Measurements from ENCODE around the gene ZNF136. TPM values are rescaled to one million over a fixed set of nuclear protein-coding genes. Genes with fewer than 3 reads are reported as not detected.
A peak's percentile ranks its signal among the peaks of the same experiment; 100 is the strongest.

Gene ZNF136
- total RNA-seq, 1 experiment from 2014 or later: 5.3 TPM

- DNase-seq: no peak
- ChIA-PET POLR2A (ENCODE audit: unreplicated experiment) (no interaction called here), CTCF (interaction anchor here (1.4 kb wide), 1 partner anchor 48 kb away, joined by 3 read pairs; no protein-coding TSS in a partner anchor)
- H3K9me3 ChIP-seq (ENCODE audit: insufficient read depth, low read depth): peaks cover 52% of the 10 kb centered on the region
- intact Hi-C loops (cut with micrococcal nuclease; ENCODE audit: unreplicated experiment): no loop called here
- H2AFZ ChIP-seq: peak overlapping the region; percentile 91
- peaks cover 8% of the 10 kb centered on the region; the same call in 1 of the 2 replicates for H3K4me1 ChIP-seq (replicated peaks; ENCODE audit: insufficient read depth)
- peaks cover 13% of the 10 kb centered on the region for H3K79me2 ChIP-seq (ENCODE audit: low read depth)
- no peaks in the 10 kb centered on the region for H3K27me3 ChIP-seq (ENCODE audit: insufficient read depth, low read depth)
- no peaks in the 10 kb centered on the region for H4K20me1 ChIP-seq (ENCODE audit: insufficient read depth)
- peak overlapping the region; percentile 81 for H3K4me2 ChIP-seq
- H3K4me3 ChIP-seq: peak overlapping the region; percentile 76
- H3F3A ChIP-seq (ENCODE audit: insufficient read depth, low read depth): peaks cover 12% of the 10 kb centered on the region
- peaks cover 36% of the 10 kb centered on the region for H3K36me3 ChIP-seq (ENCODE audit: low read depth)
- no peaks in the 10 kb centered on the region for H3K9me2 ChIP-seq (ENCODE audit: insufficient read depth)
- no peak for TF ChIP-seq EZH2 (IDR thresholded peaks at IDR 0.05; ENCODE audit: low read depth)
- no peak for TF ChIP-seq CTCF (conservative IDR thresholded peaks at IDR 0.05)
- H3K27ac ChIP-seq: no peak overlapping the region
- TSS peak; percentile 42 for BruUV-seq (replicated peaks)
Observed at GRCh38 chr19:12139269-12139668, 23.6 kb upstream of the ZNF136 start.

- Histone ChIP-seq H3K9me2 (ENCODE audit: insufficient read depth) (no peaks in the 10 kb centered on the region), H3K36me3 (ENCODE audit: low read depth) (peaks cover 32% of the 10 kb centered on the region), H3K27me3 (ENCODE audit: insufficient read depth, low read depth) (no peaks in the 10 kb centered on the region), H3K4me3 (peak within 1 kb of the TSS; percentile 76), H4K20me1 (ENCODE audit: insufficient read depth) (no peaks in the 10 kb centered on the region), H3K27ac (no peak within 1 kb of the TSS), H2AFZ (peak within 1 kb of the TSS; percentile 91), H3K79me2 (ENCODE audit: low read depth) (peaks cover 13% of the 10 kb centered on the region), H3K4me1 (replicated peaks; ENCODE audit: insufficient read depth) (peaks cover 8% of the 10 kb centered on the region; the same call in 1 of the 2 replicates), H3K9me3 (ENCODE audit: insufficient read depth, low read depth) (peaks cover 47% of the 10 kb centered on the region), H3F3A (ENCODE audit: insufficient read depth, low read depth) (peaks cover 12% of the 10 kb centered on the region), H3K4me2 (peak within 1 kb of the TSS; percentile 81)
- TF ChIP-seq CTCF (conservative IDR thresholded peaks at IDR 0.05) (no peak), EZH2 (IDR thresholded peaks at IDR 0.05; ENCODE audit: low read depth) (no peak)
- intact Hi-C loops (cut with micrococcal nuclease; ENCODE audit: unreplicated experiment): loop anchor here (1.0 to 2.0 kb wide), 2 partner anchors 49 to 343 kb away; no protein-coding TSS in a partner anchor
- BruUV-seq (replicated peaks): no TSS peak
- peak; percentile 93 to 96 for DNase-seq
- ChIA-PET CTCF (interaction anchor here (0.7 to 2.1 kb wide), 5 partner anchors 49 to 342 kb away, joined by 3 to 25 read pairs (median 6); no protein-coding TSS in a partner anchor), POLR2A (ENCODE audit: unreplicated experiment) (interaction anchor here (0.6 to 0.7 kb wide), 7 partner anchors 11 to 745 kb away, joined by 3 to 17 read pairs (median 4); partner anchors contain the start of genes ZNF136, ZNF563 and ZNF700)
Observed at GRCh38 chr19:12139885-12140544, 22.9 kb upstream of the ZNF136 start, which contains the start of gene ZNF20. Gene ZNF20, minus strand, starts transcription at chr19:12140350. Its CDS starts 168 bp downstream, at chr19:12140182.

GRCh38 chr19:12140545-12141404 lies 22.1 kb upstream of the ZNF136 start:
- no peaks in the 10 kb centered on the region for H3K9me2 ChIP-seq (ENCODE audit: insufficient read depth)
- H2AFZ ChIP-seq: peak overlapping the region; percentile 91
- H3K4me2 ChIP-seq: peak overlapping the region; percentile 81
- H3F3A ChIP-seq (ENCODE audit: insufficient read depth, low read depth): peaks cover 12% of the 10 kb centered on the region
- peak overlapping the region; percentile 76; the same call in 1 of the 2 replicates for H3K4me3 ChIP-seq
- H4K20me1 ChIP-seq (ENCODE audit: insufficient read depth): no peaks in the 10 kb centered on the region
- POLR2A ChIA-PET (ENCODE audit: unreplicated experiment): interaction anchor here (0.6 to 0.7 kb wide), 7 partner anchors 11 to 744 kb away, joined by 3 to 17 read pairs (median 4); partner anchors contain the start of genes ZNF136, ZNF563 and ZNF700
- H3K9me3 ChIP-seq (ENCODE audit: insufficient read depth, low read depth): peaks cover 47% of the 10 kb centered on the region
- DNase-seq: peak; percentile 59 to 78
- intact Hi-C loops (cut with micrococcal nuclease; ENCODE audit: unreplicated experiment): loop anchor here (1.0 to 2.0 kb wide), 7 partner anchors 50 to 343 kb away; partner anchors contain the start of gene ZNF440
- peaks cover 8% of the 10 kb centered on the region; the same call in 1 of the 2 replicates for H3K4me1 ChIP-seq (replicated peaks; ENCODE audit: insufficient read depth)
- H3K27me3 ChIP-seq (ENCODE audit: insufficient read depth, low read depth): no peaks in the 10 kb centered on the region
- BruUV-seq (replicated peaks): no TSS peak
- TF ChIP-seq EZH2 (IDR thresholded peaks at IDR 0.05; ENCODE audit: low read depth) (no peak), CTCF (conservative IDR thresholded peaks at IDR 0.05) (peak; percentile 89)
- peaks cover 31% of the 10 kb centered on the region for H3K36me3 ChIP-seq (ENCODE audit: low read depth)
- no peak overlapping the region for H3K27ac ChIP-seq
- CTCF ChIA-PET: interaction anchor here (0.6 to 2.1 kb wide), 7 partner anchors 50 to 423 kb away, joined by 3 to 25 read pairs (median 6); no protein-coding TSS in a partner anchor
- peaks cover 13% of the 10 kb centered on the region for H3K79me2 ChIP-seq (ENCODE audit: low read depth)

Data from PC-9 (cell line).